Ascending aorta (tissue), 2 donors: Measurements from ENCODE around the gene ADGRB3. TPM values are rescaled to one million over a fixed set of nuclear protein-coding genes. Genes with fewer than 3 reads are reported as not detected.
A peak's percentile ranks its signal among the peaks of the same experiment; 100 is the strongest.

Source experiments
- DNase-seq, 2 donors: peaks; one replicate each; pipeline ENCODE4 v3.0.0-alpha.2; 2019; ENCODE audit warnings: low spot score in 2 of 2
- H3K27ac ChIP-seq, 2 donors: fragments of 200-600 bp; sonication (generic); one replicate each; pipeline ENCODE4 v1.5.1; 2016 to 2017; ENCODE audit warnings: mild to moderate bottlenecking in 1 of 2
- H3K27me3 ChIP-seq: fragments of 200-600 bp; sonication (generic); one replicate; pipeline ENCODE4 v1.5.1; 2017
- H3K36me3 ChIP-seq, 2 donors: fragments of 200-600 bp; sonication (generic); one replicate each; pipeline ENCODE4 v1.5.1; 2016
- H3K4me1 ChIP-seq, 2 donors: fragments of 200-600 bp; sonication (generic); one replicate each; pipeline ENCODE4 v1.5.1; 2016 to 2017; ENCODE audit warnings: mild to moderate bottlenecking in 1 of 2
- H3K4me3 ChIP-seq, 2 donors: fragments of 200-600 bp; sonication (generic); one replicate each; pipeline ENCODE4 v1.5.1; 2016 to 2017; ENCODE audit warnings: mild to moderate bottlenecking in 1 of 2
- H3K9me3 ChIP-seq, 2 donors: fragments of 200-600 bp; sonication (generic); one replicate each; pipeline ENCODE4 v1.5.1; 2016
- CTCF ChIP-seq, 3 experiments: fragments of 200-600 bp in 2 of 3; fragments of 450-650 bp in 1 of 3; sonication (generic) in 2 of 3; IDR thresholded peaks; one replicate each; pipeline ENCODE4 v1.5.1; 2016 to 2019; ENCODE audit warnings: antibody characterized with exemption in 3 of 3, mild to moderate bottlenecking in 1 of 3, moderate library complexity in 1 of 3
- intact Hi-C: fragments of 100-400 bp; cut with DNase I; formaldehyde crosslinking; loops from one replicate; pipeline ENCODE4 v1.15.1; 2023
- total RNA-seq: library from RNA; depleted of rRNA; stranded (reverse); fragments of >200 nt; gene quantifications from one replicate; pipeline ENCODE4 v1.1.0, GENCODE V29; 2016

The ADGRB3 gene
- total RNA-seq, result 4.4 TPM

GRCh38 chr6:68634726-68635411 is at the start of gene ADGRB3:
Gene ADGRB3, plus strand, starts transcription at chr6:68635282. Its CDS starts 3,394 bp downstream, at chr6:68638676.
- Histone ChIP-seq H3K4me1 (no peaks in the 10 kb centered on the region), H3K27me3 (no peaks in the 10 kb centered on the region), H3K36me3 (no peaks in the 10 kb centered on the region), H3K9me3 (no peaks in the 10 kb centered on the region), H3K27ac (peak within 1 kb of the TSS; percentile 82 to 87), H3K4me3 (peak within 1 kb of the TSS; percentile 82 to 94)
- DNase-seq, result peak; percentile 37 to 92
- TF ChIP-seq CTCF (IDR thresholded peaks at IDR 0.05), result peak in 2 of 3 experiments; percentile 24 to 42
- intact Hi-C loops, result loop anchor here (5.0 to 10.0 kb wide), 2 partner anchors 332 to 1160 kb away; partner anchors contain the start of gene LMBRD1

GRCh38 chr6:68593558-68593957 is 41.5 kb upstream of the ADGRB3 start:
- H3K27me3 ChIP-seq, result no peaks in the 10 kb centered on the region
- no peak for TF ChIP-seq CTCF (IDR thresholded peaks at IDR 0.05)
- H3K9me3 ChIP-seq, result peaks cover 0 to 9% of the 10 kb centered on the region in 2 donors
- H3K4me3 ChIP-seq, result no peak overlapping the region
- no peak overlapping the region for H3K27ac ChIP-seq
- DNase-seq, result no peak
- no peaks in the 10 kb centered on the region for H3K4me1 ChIP-seq
- intact Hi-C loops, result no loop called here
- no peaks in the 10 kb centered on the region for H3K36me3 ChIP-seq

GRCh38 chr6:68597642-68598041 is 37.4 kb upstream of the ADGRB3 start:
- intact Hi-C loops, result no loop called here
- Histone ChIP-seq H3K27me3 (no peaks in the 10 kb centered on the region), H3K4me1 (no peaks in the 10 kb centered on the region), H3K27ac (no peak overlapping the region), H3K4me3 (no peak overlapping the region), H3K9me3 (no peaks in the 10 kb centered on the region), H3K36me3 (no peaks in the 10 kb centered on the region)
- no peak for DNase-seq
- no peak for TF ChIP-seq CTCF (IDR thresholded peaks at IDR 0.05)

- Histone ChIP-seq H3K36me3 (no peaks in the 10 kb centered on the region), H3K4me1 (no peaks in the 10 kb centered on the region), H3K9me3 (no peaks in the 10 kb centered on the region), H3K4me3 (no peak overlapping the region), H3K27me3 (no peaks in the 10 kb centered on the region), H3K27ac (no peak overlapping the region)
- no peak for TF ChIP-seq CTCF (IDR thresholded peaks at IDR 0.05)
- intact Hi-C loops, result no loop called here
- no peak for DNase-seq
These were observed 19.1 kb upstream of the ADGRB3 start for GRCh38 chr6:68615938-68616337.

- intact Hi-C loops, result no loop called here
- Histone ChIP-seq H3K4me1 (no peaks in the 10 kb centered on the region), H3K4me3 (no peak overlapping the region), H3K36me3 (no peaks in the 10 kb centered on the region), H3K9me3 (no peaks in the 10 kb centered on the region), H3K27me3 (no peaks in the 10 kb centered on the region), H3K27ac (no peak overlapping the region)
- no peak for DNase-seq
- TF ChIP-seq CTCF (IDR thresholded peaks at IDR 0.05), result no peak
These were observed 9.1 kb upstream of the ADGRB3 start for GRCh38 chr6:68625998-68626397.
